HG03108 (cell line): ENCODE data around the gene VPS36.
"Not testable (repeated sequence)": the region's sequence is repeated elsewhere in the genome, so short reads cannot be mapped to it uniquely, and the experiment has no call there.

ENCODE experiments used
- ATAC-seq: cut with Tn5 transposase; IDR thresholded peaks from one replicate; pipeline ENCODE4 v1.9.1; 2021; ENCODE audit warnings: moderate library complexity; ENCODE audit not compliant: unreplicated experiment

The VPS36 gene, protein sequence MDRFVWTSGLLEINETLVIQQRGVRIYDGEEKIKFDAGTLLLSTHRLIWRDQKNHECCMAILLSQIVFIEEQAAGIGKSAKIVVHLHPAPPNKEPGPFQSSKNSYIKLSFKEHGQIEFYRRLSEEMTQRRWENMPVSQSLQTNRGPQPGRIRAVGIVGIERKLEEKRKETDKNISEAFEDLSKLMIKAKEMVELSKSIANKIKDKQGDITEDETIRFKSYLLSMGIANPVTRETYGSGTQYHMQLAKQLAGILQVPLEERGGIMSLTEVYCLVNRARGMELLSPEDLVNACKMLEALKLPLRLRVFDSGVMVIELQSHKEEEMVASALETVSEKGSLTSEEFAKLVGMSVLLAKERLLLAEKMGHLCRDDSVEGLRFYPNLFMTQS

DNA sequence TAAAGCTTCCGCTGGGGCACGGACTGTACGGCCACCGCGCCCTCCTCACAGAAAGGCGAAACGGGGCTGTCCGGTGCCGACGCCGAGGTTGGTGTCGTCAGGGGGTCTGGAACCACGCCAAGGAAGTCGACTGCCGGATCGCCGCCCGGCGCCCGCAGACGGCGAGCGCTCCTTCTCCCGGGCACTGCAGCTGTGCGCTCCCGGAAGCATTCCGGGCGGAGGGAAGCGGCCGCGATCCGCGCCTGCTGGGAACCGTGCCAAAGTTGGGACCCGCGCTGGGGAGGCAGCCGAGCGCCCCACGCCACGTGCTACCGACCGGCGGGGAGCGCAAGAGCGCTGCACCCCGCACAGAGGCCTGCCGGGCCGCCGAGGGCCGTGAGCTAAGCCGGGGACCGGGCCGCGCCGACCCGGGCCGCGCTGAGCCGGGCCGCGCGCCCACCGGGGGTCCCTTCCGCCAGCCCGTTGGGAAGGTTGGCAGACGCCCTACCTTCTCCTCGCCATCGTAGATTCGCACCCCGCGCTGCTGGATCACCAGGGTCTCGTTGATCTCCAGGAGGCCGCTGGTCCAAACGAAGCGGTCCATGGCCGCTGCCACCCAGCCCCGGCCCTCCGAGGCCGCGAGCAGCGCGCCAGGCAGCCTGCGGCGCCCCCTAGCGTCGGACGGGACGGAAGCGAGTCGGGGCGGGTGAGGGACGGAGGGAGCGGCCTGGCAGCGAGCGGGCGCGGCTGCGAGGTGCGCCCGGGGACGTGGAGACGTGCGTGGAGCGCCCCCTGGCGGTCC lies at the start of gene VPS36:
TSS of gene VPS36 (minus strand) at position 623 of the 781 bp plus-strand sequence. CDS start at position 583, 40 bp downstream.
- ATAC-seq = peak; percentile 61

DNA sequence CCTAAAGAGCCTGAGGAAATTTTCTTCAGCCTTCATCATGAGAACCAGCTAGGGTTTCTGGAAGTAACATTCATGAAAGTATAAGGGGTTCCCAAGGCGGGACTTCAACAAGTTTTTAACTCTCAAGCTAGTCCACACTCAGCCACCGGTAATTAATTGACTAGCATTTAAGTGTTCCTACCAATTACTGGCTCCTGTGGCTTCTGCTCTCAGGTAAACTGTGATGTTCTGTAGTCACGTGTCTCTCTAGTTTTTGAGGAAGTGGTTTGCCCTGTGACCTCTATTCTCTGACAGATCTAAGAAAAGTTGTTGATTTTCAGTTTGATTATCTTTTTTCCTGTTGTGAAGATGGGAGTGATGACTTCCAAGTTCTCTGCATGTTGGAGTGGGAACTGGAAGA lies 47.5 kb upstream of the VPS36 start:
- peak; percentile 74 for ATAC-seq

DNA sequence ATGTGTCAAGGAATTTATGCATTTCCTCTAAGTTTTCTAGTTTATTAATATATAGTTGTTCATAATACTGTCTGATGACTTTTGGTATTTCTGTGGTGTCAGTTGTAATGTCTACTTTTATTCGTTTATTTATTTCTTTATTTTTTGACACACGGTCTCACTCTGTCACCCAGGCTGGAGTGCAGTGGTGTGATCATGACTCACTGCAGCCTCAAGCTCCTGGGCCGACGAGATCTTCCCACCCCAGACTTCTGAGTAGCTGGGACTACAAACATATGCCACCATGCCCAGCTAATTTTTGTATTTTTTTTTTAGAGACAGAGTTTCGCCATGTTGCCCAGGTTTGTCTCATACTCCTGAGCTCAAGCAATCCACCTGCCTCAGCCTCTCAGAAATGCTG lies 43.8 kb upstream of the VPS36 start:
- ATAC-seq = not testable (repeated sequence)

DNA sequence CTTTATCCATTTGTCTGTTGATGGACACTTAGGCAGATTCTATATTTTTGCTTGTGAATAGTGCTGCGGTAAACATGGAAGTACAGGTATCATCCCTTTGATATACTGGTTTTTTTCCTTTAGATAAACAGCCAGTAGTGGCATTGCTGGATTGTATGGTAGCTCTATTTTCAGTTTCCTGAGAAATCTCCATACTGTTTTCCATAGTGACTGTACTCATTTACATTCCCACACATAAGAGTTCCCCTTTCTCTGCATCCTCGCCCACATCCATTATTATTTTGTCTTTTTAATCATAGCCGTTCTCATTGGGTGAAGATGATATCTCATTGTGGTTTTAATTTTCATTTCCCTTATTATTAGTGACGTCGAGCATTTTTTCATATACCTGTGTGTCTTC lies 40.6 kb upstream of the VPS36 start:
- ATAC-seq = not testable (repeated sequence)

DNA sequence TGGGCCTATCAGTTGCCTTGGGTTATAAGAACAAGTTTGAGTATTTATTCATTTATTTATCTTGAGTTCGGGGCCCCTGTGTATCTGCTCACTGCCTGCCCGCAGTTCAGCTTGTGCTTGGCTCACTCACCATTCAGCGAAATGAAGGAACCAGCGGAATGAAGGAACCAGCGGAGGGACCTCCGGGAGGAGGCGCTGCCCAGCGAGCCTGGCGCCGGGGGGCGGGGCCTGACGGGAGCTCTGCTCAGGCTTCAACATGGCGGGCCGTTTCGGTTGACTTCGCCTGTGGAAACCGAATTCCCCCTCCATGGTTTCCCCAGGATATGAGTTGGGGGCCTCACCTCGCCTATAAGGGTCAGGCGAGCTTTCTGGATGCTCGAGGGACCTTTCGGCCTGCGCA lies 38.3 kb upstream of the VPS36 start:
- not testable (repeated sequence) for ATAC-seq

DNA sequence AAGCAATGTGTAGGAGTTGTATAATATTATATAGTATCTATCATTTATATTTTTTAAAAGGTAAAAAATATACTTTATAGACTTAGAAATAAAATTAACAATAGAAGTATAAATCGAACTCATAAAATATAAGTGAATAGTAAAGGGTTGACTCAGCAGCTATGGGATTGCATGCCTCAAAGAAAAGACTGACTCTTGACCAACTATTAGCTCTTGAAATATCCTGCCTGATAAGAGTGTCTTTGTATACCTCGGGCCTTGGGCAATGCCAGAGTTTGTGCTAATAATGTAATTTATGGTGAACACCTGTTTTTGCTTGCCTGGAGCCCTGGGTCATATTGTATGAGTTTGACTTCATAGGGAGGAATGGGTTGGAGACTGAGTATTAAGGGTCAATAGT lies 36.6 kb upstream of the VPS36 start:
- not testable (repeated sequence) for ATAC-seq

DNA sequence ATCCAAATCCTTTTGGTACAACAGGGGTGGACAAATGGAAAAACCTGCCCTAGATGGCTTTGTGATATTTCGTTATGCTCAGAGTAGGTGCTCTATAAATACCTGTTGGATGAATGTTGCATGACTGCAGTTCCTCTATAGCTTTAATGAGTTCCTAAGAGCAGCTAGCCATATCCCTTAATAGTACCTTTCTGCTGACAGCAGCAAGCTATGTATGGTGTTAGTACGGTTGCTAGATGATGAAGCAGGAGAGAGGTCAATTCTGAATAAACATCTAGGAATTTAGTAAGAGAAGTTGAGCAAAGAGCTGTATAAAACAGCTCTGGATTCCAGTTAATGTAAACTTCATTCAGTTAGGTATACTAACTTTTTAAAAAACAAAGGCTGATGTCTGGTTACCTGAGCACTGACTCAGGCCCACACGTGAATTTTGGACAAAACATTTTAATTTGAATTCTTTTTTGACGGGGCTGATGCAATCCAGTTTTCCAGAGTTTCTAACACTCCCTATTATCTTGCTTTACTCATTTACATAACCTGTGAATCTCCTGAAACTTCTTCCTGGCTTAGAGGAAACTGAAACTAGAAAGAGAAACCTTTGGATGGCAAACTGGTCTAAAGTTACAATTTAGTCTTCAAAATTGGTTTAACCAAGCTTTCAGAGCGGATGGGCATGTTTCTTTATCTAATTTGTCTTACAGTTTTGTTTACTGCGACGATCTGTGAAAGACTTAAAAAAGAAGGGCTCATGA lies 30.4 kb upstream of the VPS36 start:
- ATAC-seq = not testable (repeated sequence)

DNA sequence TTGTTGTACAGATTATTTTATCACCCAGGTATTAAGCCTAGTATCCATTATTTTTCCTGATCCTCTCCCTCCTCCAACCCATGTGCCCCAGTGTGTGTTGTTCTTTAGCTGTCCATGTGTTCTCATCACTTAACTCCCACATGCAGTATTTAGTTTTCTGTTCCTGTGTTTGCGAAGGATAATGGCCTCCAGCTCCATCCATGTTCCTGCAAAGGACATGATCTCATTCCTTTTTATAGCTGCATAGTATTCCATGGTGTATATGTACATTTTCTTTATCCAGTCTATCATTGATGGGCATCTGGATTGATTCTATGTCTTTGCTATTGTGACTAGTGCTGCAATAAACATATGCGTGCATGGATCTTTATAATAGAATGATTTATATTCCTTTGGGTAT lies 18.1 kb upstream of the VPS36 start:
- ATAC-seq = not testable (repeated sequence)

DNA sequence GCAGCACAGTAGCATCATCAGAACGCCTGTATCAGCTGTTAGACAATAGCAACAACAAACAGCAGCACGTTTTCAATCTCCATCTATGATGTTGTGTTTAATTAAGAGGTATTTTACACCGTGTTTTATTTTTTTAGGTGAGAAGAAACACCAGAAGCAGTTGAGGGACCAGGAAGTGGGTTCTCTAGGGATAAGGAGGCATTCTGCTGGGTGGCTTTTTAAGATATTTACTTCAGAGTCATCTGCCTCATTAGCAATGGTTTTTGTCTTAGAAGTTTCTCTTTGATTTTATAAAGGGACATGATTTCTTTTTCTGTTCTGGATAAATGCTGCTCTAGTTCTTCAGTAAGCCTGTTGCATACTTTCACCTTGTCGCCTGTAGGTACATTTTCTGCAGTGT lies 13.1 kb upstream of the VPS36 start:
- no peak for ATAC-seq

DNA sequence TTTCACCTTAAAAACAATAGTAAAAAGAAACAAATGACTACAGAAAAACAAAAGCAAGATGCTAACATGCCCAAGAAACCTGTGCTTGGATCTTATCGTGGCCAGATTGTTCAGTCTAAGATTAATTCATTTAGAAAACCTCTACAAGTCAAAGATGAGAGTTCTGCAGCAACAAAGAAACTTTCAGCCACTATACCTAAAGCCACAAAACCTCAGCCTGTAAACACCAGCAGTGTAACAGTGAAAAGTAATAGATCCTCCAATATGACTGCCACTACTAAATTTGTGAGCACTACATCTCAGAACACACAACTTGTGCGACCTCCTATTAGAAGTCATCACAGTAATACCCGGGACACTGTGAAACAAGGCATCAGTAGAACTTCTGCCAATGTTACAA lies 10.8 kb upstream of the VPS36 start:
- ATAC-seq = no peak

DNA sequence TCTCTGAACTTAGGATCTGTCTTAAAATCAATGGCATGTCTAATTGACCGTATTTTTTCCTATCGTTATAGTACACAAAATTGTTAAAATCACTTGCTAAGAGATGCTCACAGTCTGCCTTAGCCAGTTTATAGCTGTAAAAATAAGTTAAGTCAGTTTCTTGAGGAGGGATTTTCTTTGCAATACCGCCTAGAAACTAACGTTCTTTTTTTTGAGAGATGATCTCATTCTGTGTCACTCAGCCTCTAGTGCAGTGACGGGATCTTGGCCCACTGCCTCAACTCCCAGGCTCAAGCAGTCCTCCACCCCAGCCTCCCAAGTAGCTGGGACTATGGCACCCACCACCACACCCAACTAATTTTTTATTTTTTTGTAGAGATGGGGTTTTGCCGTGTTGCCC lies 9.2 kb upstream of the VPS36 start:
- no peak for ATAC-seq

DNA sequence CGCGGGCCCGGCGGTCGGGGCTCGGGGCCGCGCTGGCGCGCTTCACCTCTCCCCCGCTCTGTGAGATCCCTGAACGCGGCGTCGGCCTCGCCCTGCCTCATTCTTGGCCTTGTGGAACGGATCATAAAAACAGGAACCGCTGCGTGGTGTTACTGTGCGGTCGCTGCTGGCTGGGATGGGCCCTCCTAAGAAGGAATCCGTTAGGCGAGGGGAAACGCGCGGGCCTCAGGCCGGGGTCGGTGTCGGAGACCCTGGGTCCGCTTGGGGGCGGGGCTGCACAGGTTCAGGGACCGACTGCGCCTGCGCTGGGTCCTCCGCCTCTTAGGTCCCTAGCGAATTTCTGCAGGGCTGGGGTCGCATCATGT lies 5.2 kb upstream of the VPS36 start:
- ATAC-seq = peak; percentile 21

DNA sequence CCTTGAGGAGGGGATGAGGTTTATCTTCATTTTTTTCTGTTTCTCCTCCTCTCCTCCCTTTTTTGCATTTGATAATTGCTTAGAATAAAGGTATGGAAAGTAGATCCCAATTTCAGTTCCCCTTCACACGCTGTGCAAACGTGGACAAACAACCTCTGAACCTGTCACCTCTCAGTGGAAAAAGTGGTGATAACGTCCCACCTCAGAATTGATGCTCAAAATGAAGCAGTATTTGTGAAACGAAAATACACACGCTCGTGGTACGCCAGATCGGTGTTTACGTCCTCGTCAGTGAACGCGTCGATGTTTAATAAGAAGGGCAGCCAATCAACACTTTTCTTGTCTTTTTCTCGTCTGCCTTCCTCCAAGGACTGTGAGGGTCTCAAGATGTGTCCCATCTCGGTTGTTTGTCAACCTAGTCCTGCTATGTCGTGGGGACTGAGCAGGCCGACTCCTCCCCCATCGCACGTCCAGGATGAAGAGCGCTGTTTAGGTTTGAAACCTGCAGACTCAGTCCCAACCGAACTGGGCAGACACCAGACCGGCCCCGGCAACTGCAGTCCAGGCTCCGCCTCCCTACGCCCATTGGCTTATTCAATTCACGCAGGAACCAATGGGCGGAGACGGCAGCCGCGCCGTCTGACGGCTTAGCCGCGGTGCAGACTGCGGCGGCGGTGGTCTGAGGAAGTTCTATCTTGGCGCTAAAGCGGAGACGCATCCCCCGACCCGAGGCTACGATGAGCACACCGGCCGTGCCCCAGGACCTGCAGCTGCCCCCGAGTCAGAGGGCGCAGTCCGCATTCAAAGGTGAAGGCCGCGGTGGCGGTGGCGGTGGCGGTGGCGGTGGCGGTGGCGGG lies 4.6 kb upstream of the VPS36 start, which contains the start of gene CKAP2:
TSS of gene CKAP2 (plus strand) at position 659 of the 857 bp plus-strand sequence. CDS start at position 738, 79 bp downstream.
- peak; percentile 75 for ATAC-seq

DNA sequence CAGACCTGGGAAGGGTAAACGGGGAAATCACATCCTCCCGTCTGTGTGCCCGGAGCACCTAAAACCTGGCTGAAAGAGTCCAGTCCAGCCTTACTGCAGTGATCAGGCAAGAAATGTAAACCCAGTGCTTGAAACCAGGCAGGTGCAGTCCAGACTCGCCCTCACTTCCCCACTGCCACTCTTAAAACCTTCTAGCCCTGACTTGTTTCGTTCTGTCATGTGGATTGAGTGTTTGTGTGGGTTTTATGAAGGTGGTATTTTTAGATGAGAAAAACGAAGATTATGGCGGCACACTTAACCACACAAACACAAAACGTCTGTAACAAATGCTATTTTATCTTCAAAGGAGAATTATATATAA lies 4.0 kb upstream of the VPS36 start:
- no peak for ATAC-seq

DNA sequence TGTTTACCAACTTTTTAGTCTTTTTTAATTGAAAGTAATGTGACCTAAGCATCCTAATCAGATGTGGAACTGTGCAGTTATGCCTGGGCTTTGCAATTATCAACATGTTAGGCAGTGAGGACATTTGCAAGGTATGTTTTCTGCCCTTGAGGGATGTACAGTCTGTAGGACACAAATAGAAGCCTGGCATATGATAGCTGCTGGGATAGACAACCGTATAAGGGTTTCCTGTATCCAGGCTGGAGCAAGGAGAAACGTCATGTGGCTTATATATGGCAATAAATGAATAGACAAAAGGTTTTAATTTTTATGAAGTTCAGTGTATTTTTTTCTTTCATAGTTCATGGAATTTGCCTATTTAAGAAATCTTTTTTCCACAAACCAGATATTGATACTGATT lies 2.0 kb upstream of the VPS36 start:
- ATAC-seq = no peak

DNA sequence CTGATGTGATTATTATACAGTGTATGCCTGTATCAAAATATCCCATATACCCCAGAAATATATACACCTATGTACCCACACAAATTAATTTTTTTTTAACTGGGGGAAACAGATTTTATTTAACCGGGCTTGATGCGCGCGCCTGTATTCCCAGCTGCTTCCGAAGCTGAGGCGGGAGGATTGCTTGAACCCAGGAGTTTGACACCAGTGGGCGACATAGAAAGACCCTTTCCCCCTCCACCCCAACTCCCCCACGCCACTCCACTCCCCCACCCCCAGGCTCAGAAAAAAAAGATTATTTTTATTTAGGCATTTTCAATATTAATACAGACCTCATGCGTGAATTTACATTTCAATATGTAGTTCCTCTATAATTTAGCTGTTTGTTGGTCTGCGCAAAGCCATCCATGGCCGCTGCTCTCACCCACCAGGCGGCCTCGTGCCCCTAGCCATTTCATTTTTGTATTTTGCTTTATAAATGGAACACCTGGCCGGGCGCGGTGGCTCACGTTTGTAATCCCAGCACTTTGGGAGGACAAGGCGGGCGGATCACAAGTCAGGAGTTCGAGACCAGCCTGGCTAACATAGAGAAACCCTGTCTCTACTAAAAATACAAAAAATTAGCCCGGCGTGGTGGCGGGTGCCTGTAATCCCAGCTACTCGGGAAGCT lies 836 bp upstream of the VPS36 start:
- ATAC-seq = no peak

DNA sequence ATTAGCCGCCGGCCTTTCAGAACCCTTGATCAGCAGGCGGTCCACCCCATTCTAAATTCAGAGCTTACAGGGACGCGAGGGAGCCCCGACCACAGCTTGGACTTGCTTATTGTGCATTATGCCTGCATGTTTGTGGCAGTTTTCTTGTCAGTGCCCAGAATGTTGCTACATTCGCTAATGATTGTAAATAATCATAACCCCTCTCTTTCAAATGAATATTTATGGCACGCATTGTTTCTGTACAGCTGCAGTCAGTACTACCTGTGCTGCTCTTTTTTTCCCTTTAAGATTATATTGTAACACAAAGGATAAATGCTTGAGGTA lies 321 bp upstream of the VPS36 start:
- ATAC-seq = no peak

DNA sequence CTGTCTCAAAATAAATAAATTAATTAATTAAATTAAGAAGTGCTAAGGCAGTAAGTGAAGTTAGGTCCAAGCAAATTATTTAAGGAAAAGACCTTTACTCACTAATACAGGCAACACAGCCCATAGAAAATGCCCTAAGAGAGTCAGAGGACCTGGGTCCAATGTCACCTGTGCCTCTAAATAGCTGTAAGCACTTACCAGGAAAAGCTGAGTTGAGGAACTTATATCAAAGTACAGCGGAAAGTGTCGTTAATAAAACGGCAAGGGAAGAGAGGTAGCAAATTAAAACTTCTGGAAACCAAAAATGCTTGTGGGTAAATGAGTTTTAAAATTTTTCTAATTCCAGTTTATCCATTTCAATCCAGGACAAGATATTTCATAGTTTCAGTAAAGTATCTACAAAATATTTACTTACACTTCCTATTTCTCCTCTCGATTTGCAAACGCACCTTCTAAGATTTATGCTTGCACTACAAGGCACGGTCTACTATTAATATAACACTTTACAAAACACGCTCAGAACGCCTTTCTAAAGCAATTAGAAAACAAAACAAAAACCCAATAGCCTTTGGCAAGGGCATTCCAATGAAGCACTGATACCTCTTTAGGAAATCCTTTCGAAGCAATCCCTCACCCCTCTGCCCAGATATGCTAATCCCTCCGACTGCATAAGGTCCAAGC lies 963 bp downstream of the VPS36 start:
- ATAC-seq = no peak

DNA sequence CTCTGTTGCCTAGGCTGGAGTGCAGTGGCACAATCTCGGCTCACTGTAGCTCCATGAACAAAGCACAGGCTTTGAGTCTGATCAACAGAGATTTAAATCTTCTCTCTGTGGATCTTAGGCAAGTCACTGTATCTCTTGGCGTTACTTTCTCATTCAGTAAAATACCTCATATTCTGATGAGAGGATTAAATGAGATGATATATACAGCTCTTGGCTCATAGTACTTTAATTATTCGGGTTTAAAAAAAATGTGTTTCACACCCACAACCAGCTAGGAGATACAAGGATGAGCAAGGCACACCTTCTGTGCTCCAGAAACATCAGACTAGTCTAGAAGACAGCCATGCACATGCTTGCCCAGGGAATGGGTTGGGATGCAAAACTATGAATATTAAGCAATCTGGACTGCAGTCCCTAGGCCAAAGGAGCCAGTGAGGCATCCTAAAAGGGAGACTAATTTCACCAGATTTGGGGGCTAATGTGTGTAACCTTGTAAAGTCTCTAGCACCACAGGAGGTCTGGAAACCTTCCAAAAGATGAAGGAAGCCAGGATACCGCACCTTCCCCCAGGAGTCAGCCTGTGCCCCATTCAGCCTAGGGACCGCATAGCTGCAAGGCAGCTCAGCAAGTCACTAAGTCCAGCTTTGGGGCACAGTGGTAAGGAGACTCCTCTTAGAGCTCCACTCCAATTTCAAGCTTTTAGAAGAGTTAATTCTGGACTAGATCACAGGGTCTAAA lies 2.5 kb downstream of the VPS36 start:
- ATAC-seq = no peak
